Measurements from ENCODE around the gene TMEM11. TPM values are rescaled to one million over a fixed set of nuclear protein-coding genes. Genes with fewer than 3 reads are reported as not detected.
"Not testable (repeated sequence)": the region's sequence is repeated elsewhere in the genome, so short reads cannot be mapped to it uniquely, and the experiment has no call there.

The TMEM11 gene
- total RNA-seq, 1 donor from 2014 or later, result 39.7 TPM

- no peak overlapping the region for H3K27ac ChIP-seq (replicated peaks)
- DNase-seq, result no peak
- no peaks in the 10 kb centered on the region for H3K27me3 ChIP-seq (ENCODE audit: low read depth)
- H3K36me3 ChIP-seq, result no peaks in the 10 kb centered on the region
- peaks cover 2% of the 10 kb centered on the region for H3K4me1 ChIP-seq
- no peak for TF ChIP-seq CTCF (IDR thresholded peaks at IDR 0.05; ENCODE audit: borderline replicate concordance)
- peaks cover 6% of the 10 kb centered on the region for H3K9me3 ChIP-seq (replicated peaks)
- H3K4me3 ChIP-seq, result no peak overlapping the region
- intact Hi-C loops (cut with micrococcal nuclease), result no loop called here
Measured at GRCh38 chr17:21228845-21229244, 14.9 kb upstream of the TMEM11 start.

- Histone ChIP-seq H3K9me3 (replicated peaks) (peaks cover 6% of the 10 kb centered on the region), H3K36me3 (no peaks in the 10 kb centered on the region), H3K4me3 (no peak overlapping the region), H3K27me3 (ENCODE audit: low read depth) (no peaks in the 10 kb centered on the region), H3K27ac (replicated peaks) (no peak overlapping the region), H3K4me1 (no peaks in the 10 kb centered on the region)
- intact Hi-C loops (cut with micrococcal nuclease), result no loop called here
- no peak for DNase-seq
- TF ChIP-seq CTCF (IDR thresholded peaks at IDR 0.05; ENCODE audit: borderline replicate concordance), result no peak
Measured at GRCh38 chr17:21228111-21228510, 14.2 kb upstream of the TMEM11 start.

- H3K36me3 ChIP-seq; H3K27ac ChIP-seq (replicated peaks); intact Hi-C loops (cut with micrococcal nuclease); H3K4me1 ChIP-seq; DNase-seq; H3K9me3 ChIP-seq (replicated peaks); H3K27me3 ChIP-seq (ENCODE audit: low read depth); H3K4me3 ChIP-seq: not testable (repeated sequence)
Measured at GRCh38 chr17:21227277-21227676, 13.3 kb upstream of the TMEM11 start.

- Histone ChIP-seq H3K4me3 (no peak overlapping the region), H3K36me3 (peaks cover 4% of the 10 kb centered on the region), H3K4me1 (no peaks in the 10 kb centered on the region), H3K9me3 (replicated peaks) (no peaks in the 10 kb centered on the region), H3K27me3 (ENCODE audit: low read depth) (no peaks in the 10 kb centered on the region), H3K27ac (replicated peaks) (no peak overlapping the region)
- no peak for DNase-seq
- intact Hi-C loops (cut with micrococcal nuclease), result no loop called here
- TF ChIP-seq CTCF (IDR thresholded peaks at IDR 0.05; ENCODE audit: borderline replicate concordance), result no peak
Measured at GRCh38 chr17:21223086-21223485, 9.1 kb upstream of the TMEM11 start.

GRCh38 chr17:21218831-21219380, 4.9 kb upstream of the TMEM11 start:
- DNase-seq, result no peak
- no peaks in the 10 kb centered on the region for H3K9me3 ChIP-seq (replicated peaks)
- no peak overlapping the region for H3K4me3 ChIP-seq
- H3K36me3 ChIP-seq, result peaks cover 4% of the 10 kb centered on the region
- TF ChIP-seq CTCF (IDR thresholded peaks at IDR 0.05; ENCODE audit: borderline replicate concordance), result no peak
- intact Hi-C loops (cut with micrococcal nuclease), result no loop called here
- no peak overlapping the region for H3K27ac ChIP-seq (replicated peaks)
- no peaks in the 10 kb centered on the region for H3K27me3 ChIP-seq (ENCODE audit: low read depth)
- H3K4me1 ChIP-seq, result peaks cover 18% of the 10 kb centered on the region

GRCh38 chr17:21218101-21218500, 4.1 kb upstream of the TMEM11 start:
- Histone ChIP-seq H3K9me3 (replicated peaks) (no peaks in the 10 kb centered on the region), H3K4me1 (peaks cover 26% of the 10 kb centered on the region), H3K36me3 (peaks cover 4% of the 10 kb centered on the region), H3K27ac (replicated peaks) (no peak overlapping the region), H3K27me3 (ENCODE audit: low read depth) (no peaks in the 10 kb centered on the region), H3K4me3 (no peak overlapping the region)
- intact Hi-C loops (cut with micrococcal nuclease), result no loop called here
- no peak for TF ChIP-seq CTCF (IDR thresholded peaks at IDR 0.05; ENCODE audit: borderline replicate concordance)
- no peak for DNase-seq

Data from left ventricle myocardium inferior (tissue), 1 donor.